GM18873 (cell line): Measurements from ENCODE around the gene MAGI2.

Experiments used
- ATAC-seq: cut with Tn5 transposase; IDR thresholded peaks from one replicate; pipeline ENCODE4 v1.9.1; 2021; ENCODE audit warnings: mild to moderate bottlenecking, moderate library complexity, moderate number of reproducible peaks; ENCODE audit not compliant: unreplicated experiment, low FRiP score

MAGI2 gene

GRCh38 chr7:78695826-78696225, 757.6 kb downstream of the MAGI2 start:
- no peak for ATAC-seq

GRCh38 chr7:78691584-78691983, 761.9 kb downstream of the MAGI2 start:
- ATAC-seq, result no peak

GRCh38 chr7:78690174-78690573, 763.3 kb downstream of the MAGI2 start:
- no peak for ATAC-seq

- ATAC-seq, result no peak
Observed at GRCh38 chr7:78688376-78688775, 765.1 kb downstream of the MAGI2 start.

GRCh38 chr7:78686189-78686588, 767.3 kb downstream of the MAGI2 start:
- no peak for ATAC-seq

- ATAC-seq, result no peak
Observed at GRCh38 chr7:78684201-78684600, 769.3 kb downstream of the MAGI2 start.

- no peak for ATAC-seq
Observed at GRCh38 chr7:78683566-78683965, 769.9 kb downstream of the MAGI2 start.

GRCh38 chr7:78679112-78679876, 774.2 kb downstream of the MAGI2 start:
- no peak for ATAC-seq

- ATAC-seq, result no peak
Observed at GRCh38 chr7:78677391-78677790, 776.1 kb downstream of the MAGI2 start.

GRCh38 chr7:78675511-78675910, 778.0 kb downstream of the MAGI2 start:
- ATAC-seq, result no peak

- no peak for ATAC-seq
Observed at GRCh38 chr7:78673272-78673671, 780.2 kb downstream of the MAGI2 start.

- no peak for ATAC-seq
Observed at GRCh38 chr7:78662939-78663338, 790.5 kb downstream of the MAGI2 start.

- ATAC-seq, result no peak
Observed at GRCh38 chr7:78649976-78650375, 803.5 kb downstream of the MAGI2 start.

- no peak for ATAC-seq
Observed at GRCh38 chr7:78649236-78649635, 804.2 kb downstream of the MAGI2 start.

- no peak for ATAC-seq
Observed at GRCh38 chr7:78642751-78643150, 810.7 kb downstream of the MAGI2 start.

- ATAC-seq, result no peak
Observed at GRCh38 chr7:78638364-78638763, 815.1 kb downstream of the MAGI2 start.

- ATAC-seq, result no peak
Observed at GRCh38 chr7:78636727-78637126, 816.7 kb downstream of the MAGI2 start.

GRCh38 chr7:78635026-78635793, 818.3 kb downstream of the MAGI2 start:
- ATAC-seq, result no peak

GRCh38 chr7:78634093-78634492, 819.4 kb downstream of the MAGI2 start:
- no peak for ATAC-seq

- no peak for ATAC-seq
Observed at GRCh38 chr7:78620920-78621319, 832.5 kb downstream of the MAGI2 start.

GRCh38 chr7:78616539-78616938, 836.9 kb downstream of the MAGI2 start:
- no peak for ATAC-seq

GRCh38 chr7:78609281-78609680, 844.2 kb downstream of the MAGI2 start:
- no peak for ATAC-seq
